Measurements from ENCODE around the gene AKAP10.
"Not testable (repeated sequence)": the region's sequence is repeated elsewhere in the genome, so short reads cannot be mapped to it uniquely, and the experiment has no call there.

AKAP10 gene

GRCh38 chr17:19928299-19928698 lies 49.3 kb downstream of the AKAP10 start:
- DNase-seq (ENCODE audit: low read depth in 1 of 2, low spot score in 1 of 2) = no peak

GRCh38 chr17:19915245-19915978 lies 62.2 kb downstream of the AKAP10 start:
- DNase-seq (ENCODE audit: low read depth in 1 of 2, low spot score in 1 of 2) = no peak

GRCh38 chr17:19911033-19911432 lies 66.6 kb downstream of the AKAP10 start:
- DNase-seq (ENCODE audit: low read depth in 1 of 2, low spot score in 1 of 2) = no peak

GRCh38 chr17:19909139-19909538 lies 68.5 kb downstream of the AKAP10 start:
- no peak for DNase-seq (ENCODE audit: low read depth in 1 of 2, low spot score in 1 of 2)

GRCh38 chr17:19905502-19905901 lies 72.1 kb downstream of the AKAP10 start:
- DNase-seq (ENCODE audit: low read depth in 1 of 2, low spot score in 1 of 2) = no peak

GRCh38 chr17:19904924-19905323 lies 72.7 kb downstream of the AKAP10 start:
- DNase-seq (ENCODE audit: low read depth in 1 of 2, low spot score in 1 of 2) = no peak

- no peak for DNase-seq (ENCODE audit: low read depth in 1 of 2, low spot score in 1 of 2)
These were observed 73.2 kb downstream of the AKAP10 start for GRCh38 chr17:19904412-19904811.

GRCh38 chr17:19900809-19901208 lies 76.8 kb downstream of the AKAP10 start:
- no peak for DNase-seq (ENCODE audit: low read depth in 1 of 2, low spot score in 1 of 2)

GRCh38 chr17:19897903-19898302 lies 79.7 kb downstream of the AKAP10 start:
- no peak for DNase-seq (ENCODE audit: low read depth in 1 of 2, low spot score in 1 of 2)

- DNase-seq (ENCODE audit: low read depth in 1 of 2, low spot score in 1 of 2) = no peak
These were observed 80.4 kb downstream of the AKAP10 start for GRCh38 chr17:19897090-19897837.

GRCh38 chr17:19896679-19897078 lies 80.9 kb downstream of the AKAP10 start:
- DNase-seq (ENCODE audit: low read depth in 1 of 2, low spot score in 1 of 2) = no peak

- DNase-seq (ENCODE audit: low read depth in 1 of 2, low spot score in 1 of 2) = not testable (repeated sequence)
These were observed 87.1 kb downstream of the AKAP10 start for GRCh38 chr17:19890554-19890953.

- not testable (repeated sequence) for DNase-seq (ENCODE audit: low read depth in 1 of 2, low spot score in 1 of 2)
These were observed 87.6 kb downstream of the AKAP10 start for GRCh38 chr17:19890001-19890400.

- DNase-seq (ENCODE audit: low read depth in 1 of 2, low spot score in 1 of 2) = no peak
These were observed 91.5 kb downstream of the AKAP10 start for GRCh38 chr17:19886116-19886515.

- DNase-seq (ENCODE audit: low read depth in 1 of 2, low spot score in 1 of 2) = no peak
These were observed 94.0 kb downstream of the AKAP10 start for GRCh38 chr17:19883537-19884215.

GRCh38 chr17:19880393-19880792 lies 97.2 kb downstream of the AKAP10 start:
- DNase-seq (ENCODE audit: low read depth in 1 of 2, low spot score in 1 of 2) = no peak

GRCh38 chr17:19877364-19877945 lies 100.2 kb downstream of the AKAP10 start:
- no peak for DNase-seq (ENCODE audit: low read depth in 1 of 2, low spot score in 1 of 2)

- DNase-seq (ENCODE audit: low read depth in 1 of 2, low spot score in 1 of 2) = no peak
These were observed 101.0 kb downstream of the AKAP10 start for GRCh38 chr17:19876529-19877161.

- no peak for DNase-seq (ENCODE audit: low read depth in 1 of 2, low spot score in 1 of 2)
These were observed 103.4 kb downstream of the AKAP10 start for GRCh38 chr17:19874256-19874655.

GRCh38 chr17:19873346-19873745 lies 104.3 kb downstream of the AKAP10 start:
- no peak for DNase-seq (ENCODE audit: low read depth in 1 of 2, low spot score in 1 of 2)

GRCh38 chr17:19868079-19868395 lies 109.6 kb downstream of the AKAP10 start:
- DNase-seq (ENCODE audit: low read depth in 1 of 2, low spot score in 1 of 2) = no peak

Data from activated CD4-positive, alpha-beta T cell treated with anti-CD3 and anti-CD28 coated beads, Interleukin-2, amount 50 U/mL, for 24 hours (primary cell).